ENCODE data around the gene TBC1D32.
"Not testable (repeated sequence)": the region's sequence is repeated elsewhere in the genome, so short reads cannot be mapped to it uniquely, and the experiment has no call there.

TBC1D32 gene

GRCh38 chr6:121216928-121217327, 117.4 kb downstream of the TBC1D32 start:
- no peak for DNase-seq

GRCh38 chr6:121213341-121213740, 120.9 kb downstream of the TBC1D32 start:
- not testable (repeated sequence) for DNase-seq

GRCh38 chr6:121210943-121211342, 123.3 kb downstream of the TBC1D32 start:
- DNase-seq = no peak

GRCh38 chr6:121205569-121205968, 128.7 kb downstream of the TBC1D32 start:
- DNase-seq = no peak

GRCh38 chr6:121201105-121201504, 133.2 kb downstream of the TBC1D32 start:
- DNase-seq = no peak

GRCh38 chr6:121196042-121196441, 138.2 kb downstream of the TBC1D32 start:
- not testable (repeated sequence) for DNase-seq

- DNase-seq = no peak
Observed at GRCh38 chr6:121190122-121190521, 144.2 kb downstream of the TBC1D32 start.

- DNase-seq = no peak
Observed at GRCh38 chr6:121188356-121188755, 145.9 kb downstream of the TBC1D32 start.

- no peak for DNase-seq
Observed at GRCh38 chr6:121187833-121188200, 146.5 kb downstream of the TBC1D32 start.

GRCh38 chr6:121187200-121187832, 147.0 kb downstream of the TBC1D32 start:
- no peak for DNase-seq

- no peak for DNase-seq
Observed at GRCh38 chr6:121183742-121184141, 150.5 kb downstream of the TBC1D32 start.

- DNase-seq = no peak
Observed at GRCh38 chr6:121175827-121176226, 158.5 kb downstream of the TBC1D32 start.

- DNase-seq = not testable (repeated sequence)
Observed at GRCh38 chr6:121172451-121172850, 161.8 kb downstream of the TBC1D32 start.

- DNase-seq = no peak
Observed at GRCh38 chr6:121171879-121172278, 162.4 kb downstream of the TBC1D32 start.

GRCh38 chr6:121161886-121162285, 172.4 kb downstream of the TBC1D32 start:
- DNase-seq = no peak

- DNase-seq = no peak
Observed at GRCh38 chr6:121160276-121160675, 174.0 kb downstream of the TBC1D32 start.

- no peak for DNase-seq
Observed at GRCh38 chr6:121158891-121159290, 175.4 kb downstream of the TBC1D32 start.

GRCh38 chr6:121158438-121158837, 175.8 kb downstream of the TBC1D32 start:
- no peak for DNase-seq

GRCh38 chr6:121157906-121158305, 176.4 kb downstream of the TBC1D32 start:
- no peak for DNase-seq

- DNase-seq = no peak
Observed at GRCh38 chr6:121143476-121143875, 190.8 kb downstream of the TBC1D32 start.

GRCh38 chr6:121142093-121142492, 192.2 kb downstream of the TBC1D32 start:
- DNase-seq = no peak

- no peak for DNase-seq
Observed at GRCh38 chr6:121135425-121135824, 198.9 kb downstream of the TBC1D32 start.

- DNase-seq = no peak
Observed at GRCh38 chr6:121134922-121135321, 199.4 kb downstream of the TBC1D32 start.

GRCh38 chr6:121124600-121124999, 209.7 kb downstream of the TBC1D32 start:
- DNase-seq = no peak

- DNase-seq = no peak
Observed at GRCh38 chr6:121112356-121112755, 221.9 kb downstream of the TBC1D32 start.
